Keratinocyte (primary cell): ENCODE data around the gene MARK1. TPM values are rescaled to one million over a fixed set of nuclear protein-coding genes. Genes with fewer than 3 reads are reported as not detected.

Experiments
- DNase-seq: peaks from one replicate; pipeline ENCODE4 v3.0.0-alpha.2; 2011; ENCODE audit warnings: low read depth, missing footprints, low spot score
- FAIRE-seq: peaks from 2 replicates; lab custom pipeline; 2011; peaks lifted over from hg19 to GRCh38; lab: Jason Lieb, UNC
- H2AFZ ChIP-seq: 2 replicates; pipeline ENCODE4 v1.6.0; 2012; ENCODE audit warnings: low read length, control low read depth, inconsistent platforms; ENCODE audit not compliant: control insufficient read depth
- H3K27ac ChIP-seq: 2 replicates; pipeline ENCODE4 v1.5.1; 2011; ENCODE audit warnings: low read length; ENCODE audit not compliant: control insufficient read depth, insufficient read depth
- H3K27me3 ChIP-seq: 3 replicates; pipeline ENCODE4 v1.6.0; 2011; ENCODE audit warnings: low read length; ENCODE audit not compliant: control insufficient read depth, insufficient read depth; ENCODE audit errors: extremely low read depth
- H3K36me3 ChIP-seq, 2 experiments: 2 replicates in 1 of 2; 3 replicates in 1 of 2; pipeline ENCODE4 v1.5.1; 2011; ENCODE audit warnings: low read length in 2 of 2, mild to moderate bottlenecking in 1 of 2; ENCODE audit not compliant: control insufficient read depth in 2 of 2, insufficient read depth in 2 of 2; ENCODE audit errors: extremely low read depth in 1 of 2
- H3K4me1 ChIP-seq: 3 replicates; pipeline ENCODE4 v1.5.1; 2011; ENCODE audit warnings: low read length; ENCODE audit not compliant: control insufficient read depth, insufficient read depth; ENCODE audit errors: extremely low read depth
- H3K4me2 ChIP-seq: 3 replicates; pipeline ENCODE4 v1.6.0; 2011; ENCODE audit warnings: low read depth, low read length; ENCODE audit not compliant: control insufficient read depth, insufficient read depth; ENCODE audit errors: extremely low read depth
- H3K4me3 ChIP-seq, 3 experiments: fragments of 200-600 bp in 1 of 3; sonication (generic) in 1 of 3; 2 replicates in 2 of 3; 3 replicates in 1 of 3; pipeline ENCODE4 v1.5.1; 2011 to 2016; ENCODE audit warnings: low read length in 3 of 3, mild to moderate bottlenecking in 3 of 3, control low read depth in 2 of 3, inconsistent platforms in 1 of 3, low read depth in 1 of 3, mixed read lengths in 1 of 3, mixed run types in 1 of 3, moderate library complexity in 1 of 3; ENCODE audit not compliant: control insufficient read depth in 2 of 3, insufficient read depth in 2 of 3; ENCODE audit errors: extremely low read depth in 1 of 3
- H3K79me2 ChIP-seq: 2 replicates; pipeline ENCODE4 v1.6.0; 2012; ENCODE audit warnings: low read length; ENCODE audit not compliant: control insufficient read depth, insufficient read depth
- H3K9ac ChIP-seq: 3 replicates; pipeline ENCODE4 v1.6.0; 2011; ENCODE audit warnings: low read length; ENCODE audit not compliant: control insufficient read depth, insufficient read depth; ENCODE audit errors: extremely low read depth
- H3K9me1 ChIP-seq: 3 replicates; pipeline ENCODE4 v1.6.0; 2011; ENCODE audit warnings: low read length; ENCODE audit not compliant: control insufficient read depth, insufficient read depth; ENCODE audit errors: extremely low read depth
- H3K9me3 ChIP-seq: 2 replicates; pipeline ENCODE4 v1.5.1; 2012; ENCODE audit warnings: low read depth, low read length; ENCODE audit not compliant: control insufficient read depth
- H4K20me1 ChIP-seq: 3 replicates; pipeline ENCODE4 v1.6.0; 2011; ENCODE audit warnings: low read length; ENCODE audit not compliant: control insufficient read depth, insufficient read depth; ENCODE audit errors: extremely low read depth
- EZH2 ChIP-seq: IDR thresholded peaks from one replicate; pipeline ENCODE4 v1.6.1; 2012; ENCODE audit warnings: inconsistent platforms, mild to moderate bottlenecking, low read length, moderate library complexity
- dilution Hi-C: fragments of 300-500 bp; cut with MboI; formaldehyde crosslinking; loops from one replicate; pipeline ENCODE4 v1.7.0; 2020; ENCODE audit warnings: low sequenced_read_pairs; ENCODE audit not compliant: extremely low pct_ligation_motif_present
- polyA plus RNA-seq, 5 experiments: library from polyadenylated mRNA; depleted of rRNA in 3 of 5; stranded (reverse) in 3 of 5; stranded (forward) in 1 of 5; unstranded in 1 of 5; fragments of >200 nt; gene quantifications; 1 replicate in 1 of 5; 2 replicates in 3 of 5; 3 replicates in 1 of 5; pipeline versions ENCODE4 v1.2.1 to v1.2.3, GENCODE V29; 2011 to 2012; ENCODE audit warnings: missing spikeins in 2 of 5, low read depth in 1 of 5, low replicate concordance in 1 of 5
- TF ChIP-seq, protein P1 (sequence below), 3 experiments: IDR thresholded peaks in 1 of 3; conservative IDR thresholded peaks in 1 of 3; optimal IDR thresholded peaks in 1 of 3; 2 replicates in 2 of 3; 3 replicates in 1 of 3; pipeline versions ENCODE3 to v1.5.1; 2011; ENCODE audit warnings: low read length in 3 of 3, mild to moderate bottlenecking in 3 of 3, moderate library complexity in 2 of 3, control low read depth in 1 of 3, inconsistent platforms in 1 of 3; ENCODE audit not compliant: insufficient read depth in 2 of 3; ENCODE audit errors: extremely low read depth in 1 of 3

Gene MARK1
- polyA plus RNA-seq, 1 donor (not counting 4 experiments of a cell fraction or from before 2014, with no cell fraction given): 8.4 TPM

DNA sequence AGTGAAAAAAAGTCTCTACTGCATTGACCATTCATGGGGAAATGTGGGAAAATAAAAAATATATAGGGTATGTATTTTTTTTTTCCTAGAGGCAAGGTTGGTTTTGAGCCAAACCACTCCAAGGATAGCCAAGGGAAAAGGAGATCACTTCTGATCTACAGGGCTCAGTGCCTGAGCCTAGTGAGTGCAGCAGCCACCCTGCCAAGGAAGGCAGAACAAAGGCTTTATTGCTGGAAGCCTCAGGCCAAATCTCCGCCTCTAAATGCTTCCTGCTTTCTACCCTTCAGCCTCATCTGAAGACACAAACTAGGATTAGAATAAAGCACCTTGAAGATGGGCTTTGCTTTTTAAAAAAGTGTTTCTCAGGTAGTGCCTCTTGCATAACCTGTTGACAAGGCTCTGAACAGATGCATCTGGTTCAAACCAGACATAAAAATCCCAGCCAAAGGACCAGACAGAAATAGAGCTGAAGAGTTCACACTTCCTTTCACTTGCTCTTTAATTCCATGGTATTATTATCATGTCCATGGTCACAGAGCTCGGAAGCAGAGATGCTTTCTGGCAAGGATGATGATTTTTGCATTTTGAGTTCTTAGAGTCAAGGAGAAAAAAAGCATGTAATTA is 172.7 kb downstream of the MARK1 start:
- no peaks in the 10 kb centered on the region for H3K79me2 ChIP-seq
- H3K9me3 ChIP-seq: no peaks in the 10 kb centered on the region
- H3K4me1 ChIP-seq: no peaks in the 10 kb centered on the region
- H3K36me3 ChIP-seq: no peaks in the 10 kb centered on the region
- no peak overlapping the region for H3K9ac ChIP-seq
- H3K27ac ChIP-seq: no peak overlapping the region
- TF ChIP-seq, protein P1, sequence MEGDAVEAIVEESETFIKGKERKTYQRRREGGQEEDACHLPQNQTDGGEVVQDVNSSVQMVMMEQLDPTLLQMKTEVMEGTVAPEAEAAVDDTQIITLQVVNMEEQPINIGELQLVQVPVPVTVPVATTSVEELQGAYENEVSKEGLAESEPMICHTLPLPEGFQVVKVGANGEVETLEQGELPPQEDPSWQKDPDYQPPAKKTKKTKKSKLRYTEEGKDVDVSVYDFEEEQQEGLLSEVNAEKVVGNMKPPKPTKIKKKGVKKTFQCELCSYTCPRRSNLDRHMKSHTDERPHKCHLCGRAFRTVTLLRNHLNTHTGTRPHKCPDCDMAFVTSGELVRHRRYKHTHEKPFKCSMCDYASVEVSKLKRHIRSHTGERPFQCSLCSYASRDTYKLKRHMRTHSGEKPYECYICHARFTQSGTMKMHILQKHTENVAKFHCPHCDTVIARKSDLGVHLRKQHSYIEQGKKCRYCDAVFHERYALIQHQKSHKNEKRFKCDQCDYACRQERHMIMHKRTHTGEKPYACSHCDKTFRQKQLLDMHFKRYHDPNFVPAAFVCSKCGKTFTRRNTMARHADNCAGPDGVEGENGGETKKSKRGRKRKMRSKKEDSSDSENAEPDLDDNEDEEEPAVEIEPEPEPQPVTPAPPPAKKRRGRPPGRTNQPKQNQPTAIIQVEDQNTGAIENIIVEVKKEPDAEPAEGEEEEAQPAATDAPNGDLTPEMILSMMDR (optimal IDR thresholded peaks at IDR 0.05 in 1 of 3, IDR thresholded peaks at IDR 0.05 in 1 of 3, conservative IDR thresholded peaks at IDR 0.05 in 1 of 3; ENCODE audit: extremely low read depth in 1 of 3, insufficient read depth in 2 of 3, low read length in 3 of 3): no peak
- no peak for TF ChIP-seq EZH2
- no peak overlapping the region for H2AFZ ChIP-seq
- DNase-seq: no peak
- no peak overlapping the region for H3K4me3 ChIP-seq
- peaks cover 5% of the 10 kb centered on the region for H3K27me3 ChIP-seq
- H3K9me1 ChIP-seq: no peaks in the 10 kb centered on the region
- FAIRE-seq: no peak
- H4K20me1 ChIP-seq: no peaks in the 10 kb centered on the region
- dilution Hi-C loops: no loop called here
- no peak overlapping the region for H3K4me2 ChIP-seq

DNA sequence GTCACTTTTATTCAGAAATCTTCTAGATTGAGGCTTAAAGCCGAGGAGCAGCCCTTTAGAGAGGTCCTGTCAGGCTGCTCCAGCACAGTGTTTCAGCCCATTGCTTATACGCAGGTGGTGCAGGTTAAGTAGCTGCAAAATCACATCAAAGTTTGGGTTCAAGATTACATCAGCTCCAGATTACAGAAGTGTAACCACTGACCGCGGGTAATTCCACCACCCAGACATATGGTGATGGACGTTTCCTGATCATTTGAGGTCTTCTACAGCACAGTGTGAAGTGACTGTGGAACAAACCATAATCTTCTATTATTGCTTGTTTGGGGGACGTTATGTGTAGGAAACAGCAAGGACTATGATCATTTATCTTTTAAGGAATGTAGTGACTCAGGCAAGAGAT is 174.0 kb downstream of the MARK1 start:
- H4K20me1 ChIP-seq: no peaks in the 10 kb centered on the region
- H3K27me3 ChIP-seq: peaks cover 5% of the 10 kb centered on the region
- DNase-seq (no peak), FAIRE-seq (no peak)
- dilution Hi-C loops: no loop called here
- H3K27ac ChIP-seq: no peak overlapping the region
- no peak overlapping the region for H3K4me2 ChIP-seq
- no peaks in the 10 kb centered on the region for H3K4me1 ChIP-seq
- H3K9ac ChIP-seq: no peak overlapping the region
- H3K9me1 ChIP-seq: no peaks in the 10 kb centered on the region
- no peaks in the 10 kb centered on the region for H3K36me3 ChIP-seq
- H3K4me3 ChIP-seq: no peak overlapping the region
- H3K9me3 ChIP-seq: no peaks in the 10 kb centered on the region
- H2AFZ ChIP-seq: no peak overlapping the region
- TF ChIP-seq, protein P1 (optimal IDR thresholded peaks at IDR 0.05 in 1 of 3, IDR thresholded peaks at IDR 0.05 in 1 of 3, conservative IDR thresholded peaks at IDR 0.05 in 1 of 3; ENCODE audit: extremely low read depth in 1 of 3, insufficient read depth in 2 of 3, low read length in 3 of 3): no peak
- no peak for TF ChIP-seq EZH2
- no peaks in the 10 kb centered on the region for H3K79me2 ChIP-seq
